ENCODE data around the gene SWAP70.

- TF ChIP-seq CTCF (conservative IDR thresholded peaks at IDR 0.05; ENCODE audit: low read depth, low read length), result no peak
- TF ChIP-seq EZH2 (IDR thresholded peaks at IDR 0.05; ENCODE audit: borderline replicate concordance, low read depth, low read length, poor library complexity, severe bottlenecking), result no peak
Measured at GRCh38 chr11:9681583-9682372, 17.9 kb downstream of the SWAP70 start.
